ENCODE results near the gene TGFB1.

Gene TGFB1

DNA sequence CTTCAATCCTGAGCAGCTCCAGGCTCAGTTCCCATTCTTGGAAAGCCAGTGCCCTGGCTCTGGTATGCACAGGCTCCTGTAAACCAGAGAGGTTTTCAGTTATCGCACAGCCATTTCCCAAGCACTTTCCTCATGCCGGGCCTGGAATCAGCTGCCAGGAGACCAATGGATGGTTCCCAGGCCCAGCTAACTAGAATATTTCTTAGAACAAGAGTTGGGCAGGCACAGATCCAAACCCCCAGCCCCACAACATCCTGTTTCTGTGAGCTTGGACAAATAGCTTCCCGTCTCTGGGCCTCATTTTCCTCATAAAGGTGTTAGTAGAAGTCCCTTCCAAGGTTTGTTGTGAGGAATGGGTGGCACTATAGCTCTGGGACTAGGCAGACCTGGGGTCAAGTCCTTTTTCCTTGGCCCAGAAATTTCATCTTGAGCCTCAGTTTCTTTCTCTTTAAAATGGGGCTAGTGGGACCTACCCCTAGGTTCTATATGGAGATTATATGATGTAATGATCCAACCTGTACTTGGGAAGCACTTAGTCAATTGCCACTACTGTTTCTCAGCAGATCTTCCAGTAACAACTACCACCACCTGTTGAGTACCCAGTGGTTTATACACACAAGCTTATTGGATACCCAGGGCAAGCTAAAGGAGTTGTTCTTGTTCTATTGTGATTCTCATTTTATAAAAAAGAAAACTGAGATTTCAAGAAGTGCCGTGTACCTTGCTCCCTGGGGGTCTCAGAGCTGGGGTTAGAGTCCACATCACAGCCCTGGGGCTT, 48.8 kb downstream of the TGFB1 start:
- TF ChIP-seq CTCF (IDR thresholded peaks at IDR 0.05; ENCODE audit: low read depth, low read length, missing control alignments), result no peak
- no peak overlapping the region for H3K4me3 ChIP-seq (replicated peaks; ENCODE audit: low read depth, low read length)
- DNase-seq (ENCODE audit: extremely low read depth, low read depth), result no peak

DNA sequence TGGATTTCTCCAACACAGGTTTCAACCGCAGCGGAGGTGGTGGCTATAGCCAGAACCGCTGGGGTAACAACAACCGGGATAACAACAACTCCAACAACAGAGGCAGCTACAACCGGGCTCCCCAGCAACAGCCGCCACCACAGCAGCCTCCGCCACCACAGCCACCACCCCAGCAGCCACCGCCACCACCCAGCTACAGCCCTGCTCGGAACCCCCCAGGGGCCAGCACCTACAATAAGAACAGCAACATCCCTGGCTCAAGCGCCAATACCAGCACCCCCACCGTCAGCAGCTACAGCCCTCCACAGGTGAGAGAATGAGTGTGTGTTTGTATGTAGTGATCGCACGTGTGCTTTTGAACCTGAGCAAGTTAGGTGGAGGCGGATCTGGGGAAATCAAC, 49.8 kb downstream of the TGFB1 start:
- no peak overlapping the region for H3K4me3 ChIP-seq (replicated peaks; ENCODE audit: low read depth, low read length)
- TF ChIP-seq CTCF (IDR thresholded peaks at IDR 0.05; ENCODE audit: low read depth, low read length, missing control alignments), result no peak
- DNase-seq (ENCODE audit: extremely low read depth, low read depth), result no peak

- H3K4me3 ChIP-seq (replicated peaks; ENCODE audit: low read depth, low read length), result no peak overlapping the region
- no peak for TF ChIP-seq CTCF (IDR thresholded peaks at IDR 0.05; ENCODE audit: low read depth, low read length, missing control alignments)
- no peak for DNase-seq (ENCODE audit: extremely low read depth, low read depth)
These were observed 50.9 kb downstream of the TGFB1 start for GRCh38 chr19:41302624-41303351.

DNA sequence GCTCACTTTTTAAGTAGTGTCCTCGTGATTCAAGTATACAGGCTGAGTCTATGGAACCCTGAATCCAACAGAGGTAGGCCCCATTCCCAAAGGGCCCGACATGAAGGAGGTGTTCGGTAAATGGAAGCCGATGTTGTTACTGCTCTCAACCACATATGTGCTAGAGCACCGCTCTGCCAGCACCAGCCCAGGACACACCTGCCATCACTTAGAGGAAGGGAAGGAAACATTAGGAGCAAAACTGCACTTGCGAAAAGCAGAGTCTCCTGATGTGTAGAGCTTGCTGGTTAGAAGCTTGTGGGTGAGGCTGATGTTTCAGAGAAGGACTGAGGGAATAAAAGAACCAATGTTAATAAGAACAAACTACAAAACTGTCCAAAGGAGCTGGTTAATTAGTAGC, 53.2 kb downstream of the TGFB1 start:
- no peak for DNase-seq (ENCODE audit: extremely low read depth, low read depth)
- no peak for TF ChIP-seq CTCF (IDR thresholded peaks at IDR 0.05; ENCODE audit: low read depth, low read length, missing control alignments)
- no peak overlapping the region for H3K4me3 ChIP-seq (replicated peaks; ENCODE audit: low read depth, low read length)

DNA sequence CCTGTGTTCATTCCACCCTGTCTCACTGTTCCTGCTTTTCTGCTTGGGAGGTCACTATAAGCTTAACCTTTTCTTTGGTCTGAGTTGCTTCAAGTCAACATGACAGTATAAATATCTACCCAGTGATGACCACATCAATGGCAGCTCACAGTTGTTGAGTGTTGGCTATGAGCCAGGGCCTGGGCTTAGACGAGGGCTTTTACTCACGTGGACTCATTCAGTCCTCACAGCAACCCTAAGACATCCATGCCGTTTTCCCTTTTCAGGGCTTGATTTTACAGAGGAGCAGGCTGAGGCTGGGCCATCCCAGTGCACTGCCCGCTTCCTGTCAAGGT, 54.0 kb downstream of the TGFB1 start:
- peak; percentile 32 for DNase-seq (ENCODE audit: extremely low read depth, low read depth)
- no peak for TF ChIP-seq CTCF (IDR thresholded peaks at IDR 0.05; ENCODE audit: low read depth, low read length, missing control alignments)
- no peak overlapping the region for H3K4me3 ChIP-seq (replicated peaks; ENCODE audit: low read depth, low read length)

GRCh38 chr19:41299046-41299754, 54.5 kb downstream of the TGFB1 start:
- H3K4me3 ChIP-seq (replicated peaks; ENCODE audit: low read depth, low read length), result no peak overlapping the region
- DNase-seq (ENCODE audit: extremely low read depth, low read depth), result no peak
- no peak for TF ChIP-seq CTCF (IDR thresholded peaks at IDR 0.05; ENCODE audit: low read depth, low read length, missing control alignments)
